ENCODE measurements around the gene MTERF2. TPM values are rescaled to one million over a fixed set of nuclear protein-coding genes. Genes with fewer than 3 reads are reported as not detected.

Gene MTERF2
- total RNA-seq, 1 donor from 2014 or later, result 14.2 TPM

DNA sequence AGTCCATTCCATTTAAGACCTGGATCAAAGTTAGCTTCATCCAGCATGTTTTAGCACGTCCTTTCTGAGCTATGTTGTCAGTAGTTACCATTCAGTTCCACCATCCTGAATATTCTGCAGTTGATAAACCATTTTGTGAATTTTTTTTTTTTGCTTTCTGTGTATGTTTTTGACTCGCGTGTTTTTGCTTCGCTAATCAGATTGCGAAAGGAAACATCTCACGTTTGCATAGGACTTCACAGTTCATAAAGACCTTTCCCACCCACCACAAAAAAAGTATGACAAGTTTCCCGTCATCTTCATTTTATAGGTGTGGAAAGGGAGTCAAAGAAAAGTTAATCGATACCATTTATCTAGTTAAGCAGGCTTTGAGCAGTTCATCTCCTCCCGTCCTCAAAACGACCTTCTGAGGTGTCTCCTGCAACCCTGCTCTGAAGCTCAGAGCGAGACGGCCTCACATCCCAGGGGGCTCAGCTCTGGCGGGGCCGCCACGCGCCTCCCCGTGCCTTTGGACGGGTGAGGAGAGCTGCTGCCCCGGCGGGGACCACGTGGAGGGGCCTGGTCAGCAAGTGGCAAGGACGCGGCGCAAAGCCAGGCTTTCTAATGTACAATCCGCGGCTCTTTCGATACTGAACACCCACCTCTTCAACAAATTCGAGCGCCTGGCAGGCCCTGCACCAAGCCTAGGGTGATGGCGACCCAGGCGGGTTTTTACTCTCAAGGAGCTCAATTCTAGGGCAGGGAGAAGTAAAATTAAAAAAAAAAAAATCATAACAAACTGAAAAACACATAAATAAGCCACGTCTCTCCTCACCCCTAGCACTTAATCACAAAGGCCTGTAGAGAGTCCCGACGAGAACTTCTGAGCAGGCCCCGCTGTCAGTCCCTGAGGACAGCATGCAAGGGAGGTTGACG lies 32.2 kb downstream of the MTERF2 start:
- DNase-seq (ENCODE audit: low spot score), result no peak

DNA sequence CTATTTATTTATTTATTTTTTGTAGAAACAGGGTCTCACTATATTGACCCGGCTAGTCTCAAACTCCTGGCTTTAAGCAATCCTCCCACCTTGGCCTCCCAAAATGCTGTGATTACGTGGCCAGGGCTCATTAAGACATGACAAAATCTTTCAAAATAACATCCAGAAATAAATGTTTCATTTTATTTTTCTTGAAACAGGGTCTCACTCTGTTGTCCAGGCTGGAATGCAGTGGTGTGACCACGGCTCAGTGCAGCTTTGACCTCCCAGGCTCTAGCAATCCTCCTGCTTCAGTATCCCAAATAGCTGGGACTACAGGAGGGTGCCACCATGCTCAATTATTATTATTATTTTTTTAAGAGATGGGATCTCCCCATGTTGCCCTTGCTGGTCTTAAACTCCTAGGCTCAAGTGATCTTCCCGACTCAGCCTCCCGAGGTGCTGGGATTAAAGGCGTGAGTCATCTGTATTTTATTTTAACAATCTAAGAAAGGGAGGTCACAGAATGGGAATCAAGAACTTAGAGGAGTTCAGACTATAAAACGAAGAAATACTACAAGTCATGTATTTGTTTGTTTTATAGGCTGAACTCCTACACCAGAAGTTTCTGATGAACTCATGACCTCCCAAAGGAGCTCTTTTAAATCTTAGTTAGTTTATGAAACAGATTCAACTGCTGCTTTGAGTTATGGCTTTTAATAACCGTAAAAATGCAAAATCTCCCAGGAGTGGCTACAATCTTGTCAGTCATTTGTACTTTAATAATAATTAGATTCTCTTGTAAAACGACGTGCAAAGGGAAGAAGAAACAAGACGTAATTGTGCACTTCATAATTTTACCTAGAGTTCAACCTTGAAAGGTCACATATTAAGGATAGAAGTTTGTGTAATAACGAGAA lies 33.3 kb downstream of the MTERF2 start:
- no peak for DNase-seq (ENCODE audit: low spot score)

DNA sequence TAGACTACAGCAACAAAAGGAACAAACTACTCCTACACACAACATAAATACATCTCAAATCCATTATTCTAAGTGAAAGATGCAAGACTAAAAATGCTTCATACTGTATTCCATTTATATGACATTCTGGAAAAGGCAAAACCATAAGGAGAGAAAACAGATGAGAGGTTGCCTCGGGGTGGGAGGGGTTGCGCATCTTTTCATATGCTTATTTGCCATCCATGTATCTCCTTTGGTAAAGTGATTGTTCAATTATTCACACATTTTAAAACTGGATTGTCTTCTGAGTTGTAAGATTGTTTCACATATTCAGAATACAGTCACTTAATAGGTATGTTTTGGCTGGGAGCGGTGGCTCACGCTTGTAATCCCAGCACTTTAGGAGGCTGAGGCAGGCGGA lies 36.4 kb downstream of the MTERF2 start:
- no peak for DNase-seq (ENCODE audit: low spot score)

DNA sequence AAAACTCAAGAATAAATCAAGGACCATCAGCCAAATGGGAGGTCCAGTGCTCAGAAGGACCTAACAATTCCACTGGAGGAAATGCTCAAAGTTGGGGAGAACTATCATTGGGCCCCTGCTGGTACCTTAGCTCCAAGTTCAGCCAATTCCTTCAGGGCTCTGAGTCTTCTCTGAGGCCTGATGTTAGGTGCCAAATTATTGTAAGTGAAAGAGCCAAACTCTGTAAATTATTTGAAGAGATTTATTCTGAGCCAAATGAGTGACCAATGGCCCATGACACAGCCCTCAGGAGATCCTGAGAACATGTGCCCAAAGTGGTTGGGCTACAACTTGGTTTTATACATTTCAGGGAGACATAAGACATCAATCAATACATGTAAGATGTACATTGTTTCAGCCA lies 39.5 kb downstream of the MTERF2 start:
- no peak for DNase-seq (ENCODE audit: low spot score)

DNA sequence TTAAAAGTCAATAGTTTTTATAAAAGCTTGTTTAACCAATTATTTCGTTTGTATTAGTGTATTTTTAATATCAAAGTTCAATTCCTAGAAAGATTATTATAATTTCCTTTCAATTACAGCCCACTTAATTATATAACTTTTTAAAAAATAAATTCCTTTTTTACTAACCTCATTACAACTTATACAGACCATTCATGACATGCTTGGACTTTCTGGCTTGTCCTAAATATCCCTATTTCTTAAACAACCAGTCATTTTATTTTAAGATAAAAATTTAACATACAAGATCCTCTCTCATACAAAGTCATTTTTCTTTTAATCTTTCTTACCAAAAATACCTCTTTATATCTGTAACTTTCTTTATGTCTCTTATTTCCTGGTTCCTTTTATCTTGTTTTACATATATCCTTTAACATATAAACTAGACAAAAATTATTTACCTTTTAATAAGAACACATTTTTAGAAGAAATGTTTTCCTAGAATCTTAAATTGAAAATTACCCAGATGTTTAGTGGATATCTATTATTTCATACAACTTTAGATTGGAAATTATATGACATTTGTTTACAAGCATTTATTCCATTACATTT lies 41.6 kb downstream of the MTERF2 start:
- no peak for DNase-seq (ENCODE audit: low spot score)

DNA sequence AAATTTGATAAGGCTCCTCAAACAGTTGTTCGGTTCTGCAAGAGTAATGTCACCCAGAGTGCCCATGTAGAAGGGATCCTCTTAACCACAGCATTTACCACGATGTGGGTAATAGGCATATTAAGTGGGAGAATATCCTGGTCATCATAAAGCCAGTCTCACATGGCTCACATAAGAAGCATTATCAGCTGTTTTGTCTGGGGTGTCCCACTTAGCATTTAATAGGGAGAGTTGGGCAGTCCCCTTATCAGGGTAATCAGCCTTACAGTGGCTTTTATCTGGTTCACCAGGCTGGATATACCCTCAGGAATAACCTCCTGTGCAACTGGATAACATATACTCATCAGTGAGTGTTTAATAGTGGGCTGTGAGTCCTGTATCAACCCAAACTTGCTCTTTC lies 44.2 kb downstream of the MTERF2 start:
- DNase-seq (ENCODE audit: low spot score), result no peak

DNA sequence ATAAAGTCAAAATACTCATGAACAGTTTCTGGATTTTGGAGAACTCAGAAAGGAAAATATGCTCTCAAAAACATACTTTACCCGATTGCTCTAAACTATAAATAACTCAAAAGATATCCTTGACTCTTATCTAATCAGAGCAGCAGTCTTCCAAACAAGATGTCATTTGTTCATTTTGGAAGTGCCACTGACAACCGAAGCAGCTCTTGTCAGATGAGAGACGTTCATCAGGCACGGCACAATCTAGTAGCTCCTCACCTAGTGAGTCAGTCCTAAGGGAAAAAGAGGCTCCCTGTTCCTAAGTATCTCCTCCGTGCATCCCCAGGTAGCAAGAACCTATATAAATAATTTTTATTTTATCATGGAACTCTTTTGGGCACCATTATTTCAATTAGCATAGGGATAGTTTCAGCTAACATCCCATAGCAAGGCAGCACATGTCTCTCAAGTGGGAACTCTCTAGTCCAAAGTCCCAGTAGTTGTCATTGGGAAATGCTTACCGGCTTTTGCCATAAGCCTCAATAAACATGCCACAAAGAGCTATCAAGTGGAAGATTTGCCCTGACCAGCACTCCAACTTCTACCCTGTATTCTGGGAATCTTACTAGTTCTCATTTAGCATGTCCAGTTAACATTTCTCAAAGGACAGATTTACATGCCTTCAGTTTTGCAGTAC lies 45.3 kb downstream of the MTERF2 start:
- no peak for DNase-seq (ENCODE audit: low spot score)

DNA sequence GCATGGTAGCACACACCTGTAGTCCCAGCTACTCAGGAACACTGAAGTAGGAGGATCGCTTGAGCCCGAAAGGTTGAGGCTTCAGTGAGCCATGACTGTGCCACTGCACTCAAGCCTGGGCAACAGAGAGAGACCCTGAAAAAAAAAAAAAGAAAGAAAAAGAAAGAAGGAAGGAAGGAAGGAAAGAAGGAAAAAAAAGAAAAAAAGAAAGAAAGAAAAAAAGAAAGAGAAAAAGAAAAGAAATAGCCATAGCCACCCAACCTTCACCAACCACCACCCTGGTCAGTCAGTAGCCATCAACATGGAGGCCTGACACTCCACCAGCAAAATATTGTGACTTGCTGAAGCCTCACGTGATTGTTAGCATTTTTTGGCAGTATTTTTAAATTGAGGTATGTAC lies 52.7 kb downstream of the MTERF2 start:
- DNase-seq (ENCODE audit: low spot score), result no peak

Other genes with a start within 250 kb of the MTERF2 start
- 23.3 TPM for gene RIC8B, start 212.5 kb downstream of the MTERF2 start, total RNA-seq
- gene TMEM263, start 31.2 kb downstream of the MTERF2 start, total RNA-seq, result 46.2 TPM
- gene CRY1, start 106.4 kb upstream of the MTERF2 start, total RNA-seq, result 14.8 TPM